Smooth muscle cell (in vitro differentiated cells): ENCODE results near the gene ARHGAP44. TPM values are rescaled to one million over a fixed set of nuclear protein-coding genes. Genes with fewer than 3 reads are reported as not detected.

Source experiments
- DNase-seq: peaks from one replicate; lab custom pipeline; 2025; ENCODE audit not compliant: unreplicated experiment; lab: John Stamatoyannopoulos, UW
- H2AFZ ChIP-seq: fragments of 200-600 bp; sonication (generic); 2 replicates; pipeline ENCODE4 v1.6.0; 2016; ENCODE audit warnings: antibody characterized with exemption, low read depth, mild to moderate bottlenecking
- H3F3A ChIP-seq: fragments of 200-600 bp; sonication (generic); 2 replicates; pipeline ENCODE4 v1.6.0; 2017; ENCODE audit warnings: antibody characterized with exemption, low read depth
- H3K27ac ChIP-seq: fragments of 200-600 bp; sonication (generic); 2 replicates; pipeline ENCODE4 v1.5.1; 2016; ENCODE audit warnings: low read depth, mild to moderate bottlenecking
- H3K27me3 ChIP-seq: fragments of 200-600 bp; sonication (generic); 2 replicates; pipeline ENCODE4 v1.6.1; 2016; ENCODE audit warnings: low read depth, mild to moderate bottlenecking
- H3K36me3 ChIP-seq: fragments of 200-600 bp; sonication (generic); 2 replicates; pipeline ENCODE4 v1.5.1; 2016; ENCODE audit warnings: low read depth
- H3K4me1 ChIP-seq: fragments of 200-600 bp; sonication (generic); 2 replicates; pipeline ENCODE4 v1.5.1; 2016; ENCODE audit warnings: low read depth
- H3K4me2 ChIP-seq: fragments of 200-600 bp; sonication (generic); 2 replicates; pipeline ENCODE4 v1.6.0; 2016; ENCODE audit warnings: mild to moderate bottlenecking
- H3K4me3 ChIP-seq: fragments of 200-600 bp; sonication (generic); 2 replicates; pipeline ENCODE4 v1.5.1; 2016; ENCODE audit warnings: mild to moderate bottlenecking
- H3K79me2 ChIP-seq: fragments of 200-600 bp; sonication (generic); 2 replicates; pipeline ENCODE4 v1.6.0; 2016; ENCODE audit warnings: low read depth, mild to moderate bottlenecking
- H3K9ac ChIP-seq: fragments of 200-600 bp; sonication (generic); 2 replicates; pipeline ENCODE4 v1.6.0; 2016; ENCODE audit warnings: low read depth
- H3K9me3 ChIP-seq: fragments of 200-600 bp; sonication (generic); replicated peaks from 2 replicates; pipeline ENCODE4 v1.5.1; 2016; ENCODE audit warnings: low read depth
- H4K20me1 ChIP-seq: fragments of 200-600 bp; sonication (generic); 2 replicates; pipeline ENCODE4 v1.6.0; 2016; ENCODE audit warnings: low read depth
- CTCF ChIP-seq: fragments of 200-600 bp; sonication (generic); IDR thresholded peaks from 2 replicates; pipeline ENCODE4 v1.5.1; 2017; ENCODE audit warnings: borderline replicate concordance, mild to moderate bottlenecking, antibody characterized with exemption; ENCODE audit not compliant: insufficient read depth, poor library complexity, severe bottlenecking
- WGBS: methylation state at CpG from one replicate; pipeline ENCODE4 v1.1.7; 2016; ENCODE audit warnings: low lambda C conversion rate; 5-methylcytosine and 5-hydroxymethylcytosine counted together
- polyA plus RNA-seq: library from polyadenylated mRNA; unstranded; fragments of >200 nt; fragmentation: Nextera tagmentation; extraction: Ambion mirVana; gene quantifications from 2 replicates; pipeline ENCODE4 v1.2.1, GENCODE V29; 2016
- total RNA-seq: library from RNA; depleted of rRNA; stranded (reverse); fragments of >200 nt; gene quantifications from 2 replicates; pipeline ENCODE4 v1.2.3, GENCODE V29; 2014

ARHGAP44 gene
- total and polyA plus RNA-seq, 2 experiments from 2014 or later = 1.3 to 2.0 TPM

GRCh38 chr17:13025258-13025627, 235.9 kb downstream of the ARHGAP44 start:
- Histone ChIP-seq H3F3A (no peaks in the 10 kb centered on the region), H3K79me2 (no peaks in the 10 kb centered on the region), H2AFZ (no peak overlapping the region), H3K27ac (no peak overlapping the region), H4K20me1 (no peaks in the 10 kb centered on the region), H3K9me3 (no peaks in the 10 kb centered on the region), H3K4me2 (no peak overlapping the region), H3K27me3 (no peaks in the 10 kb centered on the region), H3K9ac (no peak overlapping the region), H3K4me1 (no peaks in the 10 kb centered on the region), H3K4me3 (no peak overlapping the region), H3K36me3 (no peaks in the 10 kb centered on the region)
- 83% methylated on average over 5 of the region's 5 CpGs for WGBS
- DNase-seq = no peak
- no peak for TF ChIP-seq CTCF

GRCh38 chr17:13025687-13026086, 236.4 kb downstream of the ARHGAP44 start:
- Histone ChIP-seq H3K27me3 (no peaks in the 10 kb centered on the region), H2AFZ (no peak overlapping the region), H3K9me3 (no peaks in the 10 kb centered on the region), H3K9ac (no peak overlapping the region), H3K4me2 (no peak overlapping the region), H4K20me1 (no peaks in the 10 kb centered on the region), H3K36me3 (no peaks in the 10 kb centered on the region), H3K4me1 (no peaks in the 10 kb centered on the region), H3K27ac (no peak overlapping the region), H3K79me2 (no peaks in the 10 kb centered on the region), H3F3A (no peaks in the 10 kb centered on the region), H3K4me3 (no peak overlapping the region)
- DNase-seq = no peak
- TF ChIP-seq CTCF = no peak

GRCh38 chr17:13027246-13027645, 237.9 kb downstream of the ARHGAP44 start:
- H3K4me3 ChIP-seq = no peak overlapping the region
- no peaks in the 10 kb centered on the region for H3K9me3 ChIP-seq
- H3K27ac ChIP-seq = no peak overlapping the region
- no peak for TF ChIP-seq CTCF
- no peaks in the 10 kb centered on the region for H3K36me3 ChIP-seq
- no peaks in the 10 kb centered on the region for H3K4me1 ChIP-seq
- H3F3A ChIP-seq = no peaks in the 10 kb centered on the region
- H4K20me1 ChIP-seq = no peaks in the 10 kb centered on the region
- H3K4me2 ChIP-seq = no peak overlapping the region
- no peak overlapping the region for H2AFZ ChIP-seq
- no peaks in the 10 kb centered on the region for H3K79me2 ChIP-seq
- no peak overlapping the region for H3K9ac ChIP-seq
- no peaks in the 10 kb centered on the region for H3K27me3 ChIP-seq
- DNase-seq = no peak
- WGBS = 83% methylated on average over 5 of the region's 5 CpGs

- no peak for DNase-seq
- Histone ChIP-seq H3K27ac (no peak overlapping the region), H2AFZ (no peak overlapping the region), H3F3A (no peaks in the 10 kb centered on the region), H3K4me3 (no peak overlapping the region), H3K4me1 (no peaks in the 10 kb centered on the region), H3K27me3 (no peaks in the 10 kb centered on the region), H3K9me3 (no peaks in the 10 kb centered on the region), H3K36me3 (no peaks in the 10 kb centered on the region), H3K79me2 (no peaks in the 10 kb centered on the region), H3K4me2 (no peak overlapping the region), H3K9ac (no peak overlapping the region), H4K20me1 (no peaks in the 10 kb centered on the region)
- TF ChIP-seq CTCF = no peak
- 55% methylated on average over 2 of the region's 2 CpGs for WGBS
These were observed 240.0 kb downstream of the ARHGAP44 start for GRCh38 chr17:13029340-13029739.
